Ishikawa (cell line): ENCODE data around the gene GNG7.

Experiments
- CEBPB ChIP-seq: IDR thresholded peaks from 2 replicates; pipeline ENCODE4 v1.6.1; 2012
- CREB1 ChIP-seq: IDR thresholded peaks from 2 replicates; pipeline ENCODE4 v1.6.1; 2012; ENCODE audit warnings: low read depth
- EGR1 ChIP-seq: IDR thresholded peaks from 2 replicates; pipeline ENCODE4 v1.6.1; 2012
- EP300 ChIP-seq: IDR thresholded peaks from 2 replicates; pipeline ENCODE4 v1.6.1; 2012; ENCODE audit warnings: borderline replicate concordance
- FOXM1 ChIP-seq: IDR thresholded peaks from 2 replicates; pipeline ENCODE4 v1.6.1; 2012; ENCODE audit warnings: low read depth, borderline replicate concordance
- MAX ChIP-seq: IDR thresholded peaks from 2 replicates; pipeline ENCODE4 v1.6.1; 2012
- NFIC ChIP-seq: IDR thresholded peaks from 2 replicates; pipeline ENCODE4 v1.6.1; 2012
- RAD21 ChIP-seq: IDR thresholded peaks from 2 replicates; pipeline ENCODE4 v1.6.1; 2012; ENCODE audit warnings: low read depth
- REST ChIP-seq: IDR thresholded peaks from 2 replicates; pipeline ENCODE4 v1.6.1; 2012; ENCODE audit warnings: low read depth, mild to moderate bottlenecking
- TAF1 ChIP-seq: IDR thresholded peaks from 2 replicates; pipeline ENCODE4 v1.6.1; 2012; ENCODE audit warnings: low read depth, mild to moderate bottlenecking
- TCF12 ChIP-seq: IDR thresholded peaks from 2 replicates; pipeline ENCODE4 v1.6.1; 2012; ENCODE audit warnings: low read depth
- TEAD4 ChIP-seq: IDR thresholded peaks from 2 replicates; pipeline ENCODE4 v1.6.1; 2012
- YY1 ChIP-seq: IDR thresholded peaks from 2 replicates; pipeline ENCODE4 v1.6.1; 2012; ENCODE audit warnings: low read depth
- ZBTB7A ChIP-seq: IDR thresholded peaks from 2 replicates; pipeline ENCODE4 v1.6.1; 2012; ENCODE audit warnings: low read depth
- TF ChIP-seq, protein P1 (sequence below): IDR thresholded peaks from 2 replicates; pipeline ENCODE4 v1.6.1; 2012

Gene GNG7

DNA sequence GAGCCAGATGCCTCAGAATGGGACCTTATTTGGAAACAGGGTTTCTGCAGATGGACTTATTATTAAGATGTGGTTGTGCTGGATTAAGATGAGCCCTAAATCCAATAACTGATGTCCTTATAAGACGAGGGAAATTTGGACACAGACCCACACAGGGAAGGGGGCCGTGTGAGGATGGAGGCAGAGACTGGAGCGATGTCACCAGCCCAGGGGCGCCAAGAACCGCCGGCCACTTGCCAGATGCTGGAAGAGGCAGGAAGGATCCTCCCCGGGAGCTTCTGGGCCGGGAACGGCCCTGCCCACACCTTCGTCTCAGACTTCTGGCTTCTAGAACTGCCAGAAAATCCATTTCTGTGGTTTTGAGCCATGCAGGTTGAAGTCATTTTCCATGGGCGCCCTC is 26.6 kb downstream of the GNG7 start:
- TF ChIP-seq TEAD4 = no peak
- no peak for TF ChIP-seq CEBPB
- TF ChIP-seq RAD21 = no peak
- TF ChIP-seq TAF1 = no peak
- TF ChIP-seq EGR1 = no peak
- no peak for TF ChIP-seq YY1
- TF ChIP-seq TCF12 = no peak
- TF ChIP-seq NFIC = no peak
- TF ChIP-seq FOXM1 = no peak
- no peak for TF ChIP-seq MAX
- TF ChIP-seq EP300 = no peak
- TF ChIP-seq CREB1 = no peak
- no peak for TF ChIP-seq REST
- no peak for TF ChIP-seq ZBTB7A
- TF ChIP-seq, protein P1, sequence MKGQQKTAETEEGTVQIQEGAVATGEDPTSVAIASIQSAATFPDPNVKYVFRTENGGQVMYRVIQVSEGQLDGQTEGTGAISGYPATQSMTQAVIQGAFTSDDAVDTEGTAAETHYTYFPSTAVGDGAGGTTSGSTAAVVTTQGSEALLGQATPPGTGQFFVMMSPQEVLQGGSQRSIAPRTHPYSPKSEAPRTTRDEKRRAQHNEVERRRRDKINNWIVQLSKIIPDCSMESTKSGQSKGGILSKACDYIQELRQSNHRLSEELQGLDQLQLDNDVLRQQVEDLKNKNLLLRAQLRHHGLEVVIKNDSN = no peak

DNA sequence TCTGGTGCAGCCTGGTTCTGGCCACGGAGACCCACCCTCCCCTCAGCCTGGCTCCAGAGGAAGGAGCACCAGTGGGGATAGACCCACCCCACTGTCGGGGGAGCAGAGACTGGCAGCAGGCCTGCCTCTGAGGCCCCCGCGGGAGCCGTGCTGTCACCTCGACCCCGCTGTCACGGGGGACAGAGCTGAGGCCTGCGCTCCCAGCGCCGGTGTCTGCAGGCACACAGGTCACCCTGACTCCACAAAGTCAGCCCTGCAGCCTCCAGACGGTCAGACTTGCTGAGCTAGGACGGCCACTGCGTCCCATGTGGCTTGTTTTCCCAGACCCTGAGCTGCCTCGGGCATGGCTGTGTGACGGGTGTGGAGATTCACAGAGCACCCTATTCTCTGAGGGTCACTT is 32.3 kb downstream of the GNG7 start:
- TF ChIP-seq ZBTB7A (no peak), FOXM1 (no peak), TEAD4 (no peak), CREB1 (no peak), EP300 (no peak), TAF1 (no peak), EGR1 (no peak), RAD21 (no peak), TCF12 (no peak), YY1 (no peak), CEBPB (no peak), MAX (no peak), NFIC (no peak), REST (no peak)
- TF ChIP-seq, protein P1 = no peak

GRCh38 chr19:2668175-2668763 is 34.2 kb downstream of the GNG7 start:
- TF ChIP-seq NFIC (no peak), EP300 (no peak), YY1 (no peak), TAF1 (no peak), CEBPB (no peak)

DNA sequence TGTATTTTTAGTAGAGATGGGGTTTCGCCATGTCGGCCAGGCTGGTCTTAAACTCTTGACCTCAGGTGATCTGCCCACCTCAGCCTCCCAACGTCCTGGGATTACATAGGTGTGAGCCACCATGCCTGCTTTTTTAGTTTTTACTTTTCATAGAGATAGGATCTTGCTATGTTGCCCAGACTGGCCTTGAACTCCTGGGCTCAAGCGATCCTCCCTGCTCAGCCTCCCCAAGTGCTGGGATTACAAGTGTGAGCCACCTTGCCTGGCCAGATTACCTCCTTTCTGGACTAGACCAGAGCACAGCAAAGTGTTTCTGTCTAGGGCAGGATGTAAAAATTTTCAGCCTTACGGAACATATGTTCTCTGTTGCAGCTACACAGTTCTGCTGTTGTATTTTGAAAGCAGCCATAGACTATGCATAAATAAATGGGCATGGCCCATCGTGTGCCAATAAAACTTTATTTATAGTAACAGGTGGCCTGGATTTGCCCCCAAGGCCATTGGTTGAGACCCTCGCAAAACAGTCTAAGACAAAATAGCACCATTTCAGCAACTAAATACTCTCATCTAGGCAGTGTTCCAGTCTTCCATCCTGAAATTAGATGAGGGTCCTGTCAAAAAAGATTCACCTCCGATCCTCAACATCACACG is 36.0 kb downstream of the GNG7 start:
- TF ChIP-seq MAX (no peak), ZBTB7A (no peak), EGR1 (no peak), RAD21 (no peak), NFIC (no peak), TCF12 (no peak), CEBPB (no peak), TEAD4 (no peak), EP300 (no peak), TAF1 (no peak), CREB1 (no peak), YY1 (no peak), FOXM1 (no peak), REST (no peak)
- TF ChIP-seq, protein P1 = no peak
